SK-N-SH treated with all-trans-retinoic acid at 6 μM for 48 hours (cell line): ENCODE measurements around the gene DYRK1B.
"Not testable (repeated sequence)": the region's sequence is repeated elsewhere in the genome, so short reads cannot be mapped to it uniquely, and the experiment has no call there.

ENCODE experiments used
- ATAC-seq: fragments of 200-7000 bp; cut with Tn5 transposase; 3 replicates; pipeline ENCODE4 v1.9.1; 2020; ENCODE audit warnings: mild to moderate bottlenecking, moderate library complexity
- ARNTL ChIP-seq: fragments of 450-650 bp; formaldehyde crosslinking; IDR thresholded peaks from 2 replicates; pipeline ENCODE4 v1.5.0; 2020; ENCODE audit warnings: low read depth, mild to moderate bottlenecking, moderate library complexity, borderline replicate concordance
- BACH2 ChIP-seq: fragments of 250-450 bp; sonication (Bioruptor Pico); IDR thresholded peaks from 2 replicates; pipeline ENCODE4 v1.9.0; 2021; ENCODE audit warnings: mild to moderate bottlenecking, borderline replicate concordance
- CSDC2 ChIP-seq: fragments of 250-450 bp; sonication (Bioruptor Pico); IDR thresholded peaks from 2 replicates; pipeline ENCODE4 v1.5.0; 2020; ENCODE audit warnings: mild to moderate bottlenecking, moderate library complexity
- GLIS3 ChIP-seq: fragments of 250-450 bp; sonication (Bioruptor Pico); IDR thresholded peaks from 2 replicates; pipeline ENCODE4 v1.5.0; 2020; ENCODE audit warnings: mild to moderate bottlenecking, moderate library complexity
- OSR1 ChIP-seq: fragments of 250-450 bp; sonication (Bioruptor Pico); IDR thresholded peaks from 2 replicates; pipeline ENCODE4 v1.8.0; 2022; ENCODE audit warnings: moderate library complexity, mild to moderate bottlenecking, inconsistent platforms
- PPARA ChIP-seq: fragments of 250-450 bp; sonication (Bioruptor Pico); IDR thresholded peaks from 2 replicates; pipeline ENCODE4 v1.5.0; 2020; ENCODE audit warnings: mild to moderate bottlenecking, borderline replicate concordance
- RARB ChIP-seq: fragments of 250-450 bp; sonication (Bioruptor Pico); IDR thresholded peaks from 2 replicates; pipeline ENCODE4 v1.8.0; 2021; ENCODE audit warnings: mild to moderate bottlenecking, moderate library complexity
- SNAI2 ChIP-seq: fragments of 250-450 bp; sonication (Bioruptor Pico); IDR thresholded peaks from 2 replicates; pipeline ENCODE4 v1.5.0; 2020; ENCODE audit warnings: mild to moderate bottlenecking, moderate library complexity
- TCF4 ChIP-seq: fragments of 250-450 bp; sonication (Bioruptor Pico); IDR thresholded peaks from 2 replicates; pipeline ENCODE4 v1.8.0; 2021; ENCODE audit warnings: mild to moderate bottlenecking, moderate library complexity, borderline replicate concordance
- TOX ChIP-seq: fragments of 250-450 bp; sonication (Bioruptor Pico); IDR thresholded peaks from 2 replicates; pipeline ENCODE4 v1.8.0; 2021; ENCODE audit warnings: mild to moderate bottlenecking, moderate library complexity, borderline replicate concordance
- ZC3H10 ChIP-seq: fragments of 250-450 bp; sonication (Bioruptor Pico); IDR thresholded peaks from 2 replicates; pipeline ENCODE4 v1.5.1; 2021; ENCODE audit warnings: mild to moderate bottlenecking, moderate library complexity
- ZFP3 ChIP-seq: fragments of 250-450 bp; sonication (Bioruptor Pico); IDR thresholded peaks from 2 replicates; pipeline ENCODE4 v1.5.0; 2020; ENCODE audit warnings: mild to moderate bottlenecking, moderate library complexity
- ZNF565 ChIP-seq: fragments of 450-650 bp; formaldehyde crosslinking; conservative IDR thresholded peaks from 2 replicates; pipeline ENCODE4 v1.5.0; 2020; ENCODE audit warnings: low read depth, mild to moderate bottlenecking, moderate library complexity
- ZNF70 ChIP-seq: fragments of 450-650 bp; formaldehyde crosslinking; IDR thresholded peaks from 2 replicates; pipeline ENCODE4 v1.5.0; 2020; ENCODE audit warnings: mild to moderate bottlenecking, moderate library complexity
- ZNF8 ChIP-seq: fragments of 450-650 bp; formaldehyde crosslinking; IDR thresholded peaks from 2 replicates; pipeline ENCODE4 v1.5.0; 2020; ENCODE audit warnings: mild to moderate bottlenecking, moderate library complexity
- TF ChIP-seq, protein P1 (sequence below): fragments of 250-450 bp; sonication (Bioruptor Pico); IDR thresholded peaks from 2 replicates; pipeline ENCODE4 v1.8.0; 2020; ENCODE audit warnings: mild to moderate bottlenecking, moderate library complexity, borderline replicate concordance
- TF ChIP-seq, protein P2 (sequence below): fragments of 250-450 bp; sonication (Bioruptor Pico); IDR thresholded peaks from 2 replicates; pipeline ENCODE4 v1.8.0; 2021; ENCODE audit warnings: low read depth, mild to moderate bottlenecking, moderate library complexity, borderline replicate concordance
- TF ChIP-seq, protein P3 (sequence below): fragments of 250-450 bp; sonication (Bioruptor Pico); IDR thresholded peaks from 2 replicates; pipeline ENCODE4 v1.5.1; 2020; ENCODE audit warnings: low read depth, mild to moderate bottlenecking, moderate library complexity
- TF ChIP-seq, protein P4 (sequence below): fragments of 250-450 bp; sonication (Bioruptor Pico); IDR thresholded peaks from 2 replicates; pipeline ENCODE4 v1.5.1; 2021; ENCODE audit warnings: mild to moderate bottlenecking, moderate library complexity
- TF ChIP-seq, protein P5 (sequence below): fragments of 250-450 bp; sonication (Bioruptor Pico); IDR thresholded peaks from 2 replicates; pipeline ENCODE4 v1.5.0; 2020; ENCODE audit warnings: mild to moderate bottlenecking, moderate library complexity

DYRK1B gene

DNA sequence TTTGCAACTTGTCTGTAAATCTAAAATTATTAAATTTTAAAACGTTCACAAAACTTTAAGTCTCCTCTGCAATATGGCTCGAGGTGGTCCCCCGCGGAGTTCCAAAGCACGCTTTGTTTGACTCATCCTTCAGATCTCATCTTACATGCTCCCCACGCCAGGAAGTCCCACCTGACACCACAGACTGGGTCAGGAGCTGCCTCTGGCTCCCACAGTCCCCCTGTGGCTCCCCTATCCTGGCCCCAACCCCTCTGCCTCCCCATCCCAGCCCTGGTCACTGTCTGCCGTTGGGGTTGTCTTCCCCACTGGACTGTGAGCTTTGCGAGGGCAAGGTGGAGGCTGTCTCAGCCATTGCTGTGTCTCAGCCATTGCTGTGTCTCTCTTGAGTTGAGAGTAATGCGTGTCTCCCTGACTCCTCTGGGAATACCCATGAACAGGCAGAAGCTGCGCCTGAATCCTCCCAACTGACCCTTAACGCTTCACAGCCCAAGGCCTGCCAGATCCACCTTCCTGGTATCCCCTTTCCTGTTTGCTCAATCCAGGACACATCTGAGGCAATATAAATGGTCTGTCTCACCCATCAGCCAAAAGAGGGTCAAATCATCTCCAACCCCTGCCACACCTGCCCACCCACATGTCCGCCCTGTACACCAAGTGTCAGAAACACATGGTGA lies 15.9 kb downstream of the DYRK1B start:
- no peak for TF ChIP-seq GLIS3 (CRISPR knock-in tag)
- TF ChIP-seq BACH2 (CRISPR knock-in tag): no peak
- no peak for ATAC-seq

DNA sequence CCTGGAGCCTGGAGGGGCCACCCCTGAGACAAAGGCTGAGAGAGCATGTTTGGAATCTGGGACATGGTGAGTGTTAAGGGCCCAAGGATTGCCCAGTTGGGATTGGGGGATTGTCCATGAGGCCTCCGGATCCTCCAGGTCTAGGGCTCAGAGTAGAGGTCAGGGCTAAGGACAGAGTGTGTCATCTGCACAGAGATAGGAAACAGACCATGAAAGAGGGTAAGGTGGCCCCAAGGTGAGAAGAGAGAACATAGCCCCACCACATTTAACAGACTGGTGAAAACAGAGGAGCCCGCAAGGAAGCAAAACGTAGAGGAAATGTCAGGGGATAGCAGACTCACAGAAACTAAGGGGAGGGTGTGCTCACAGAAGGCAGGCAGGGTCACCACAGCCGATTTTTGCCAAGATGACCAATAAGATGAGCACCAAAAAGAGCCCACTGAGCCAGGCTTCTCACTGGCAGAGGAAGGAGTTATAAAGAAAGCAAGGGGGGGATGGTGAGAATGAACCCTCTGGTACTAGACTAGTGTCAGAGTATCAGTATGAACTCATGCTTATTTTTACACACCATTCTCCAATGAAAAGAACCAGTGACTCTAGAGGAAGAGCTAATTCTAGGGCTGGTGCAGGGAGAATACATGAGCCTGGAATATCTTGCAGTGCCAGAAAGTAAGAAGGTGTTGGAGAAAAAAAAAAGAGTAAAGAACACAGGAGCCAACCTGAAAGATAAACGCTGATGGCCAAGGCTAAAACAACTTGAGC lies 17.5 kb downstream of the DYRK1B start:
- ATAC-seq: no peak
- TF ChIP-seq OSR1 (CRISPR knock-in tag) (no peak), ZNF565 (no peak), PPARA (CRISPR knock-in tag) (no peak)
- TF ChIP-seq, protein P1, sequence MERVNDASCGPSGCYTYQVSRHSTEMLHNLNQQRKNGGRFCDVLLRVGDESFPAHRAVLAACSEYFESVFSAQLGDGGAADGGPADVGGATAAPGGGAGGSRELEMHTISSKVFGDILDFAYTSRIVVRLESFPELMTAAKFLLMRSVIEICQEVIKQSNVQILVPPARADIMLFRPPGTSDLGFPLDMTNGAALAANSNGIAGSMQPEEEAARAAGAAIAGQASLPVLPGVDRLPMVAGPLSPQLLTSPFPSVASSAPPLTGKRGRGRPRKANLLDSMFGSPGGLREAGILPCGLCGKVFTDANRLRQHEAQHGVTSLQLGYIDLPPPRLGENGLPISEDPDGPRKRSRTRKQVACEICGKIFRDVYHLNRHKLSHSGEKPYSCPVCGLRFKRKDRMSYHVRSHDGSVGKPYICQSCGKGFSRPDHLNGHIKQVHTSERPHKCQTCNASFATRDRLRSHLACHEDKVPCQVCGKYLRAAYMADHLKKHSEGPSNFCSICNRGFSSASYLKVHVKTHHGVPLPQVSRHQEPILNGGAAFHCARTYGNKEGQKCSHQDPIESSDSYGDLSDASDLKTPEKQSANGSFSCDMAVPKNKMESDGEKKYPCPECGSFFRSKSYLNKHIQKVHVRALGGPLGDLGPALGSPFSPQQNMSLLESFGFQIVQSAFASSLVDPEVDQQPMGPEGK: no peak
- TF ChIP-seq, protein P2, sequence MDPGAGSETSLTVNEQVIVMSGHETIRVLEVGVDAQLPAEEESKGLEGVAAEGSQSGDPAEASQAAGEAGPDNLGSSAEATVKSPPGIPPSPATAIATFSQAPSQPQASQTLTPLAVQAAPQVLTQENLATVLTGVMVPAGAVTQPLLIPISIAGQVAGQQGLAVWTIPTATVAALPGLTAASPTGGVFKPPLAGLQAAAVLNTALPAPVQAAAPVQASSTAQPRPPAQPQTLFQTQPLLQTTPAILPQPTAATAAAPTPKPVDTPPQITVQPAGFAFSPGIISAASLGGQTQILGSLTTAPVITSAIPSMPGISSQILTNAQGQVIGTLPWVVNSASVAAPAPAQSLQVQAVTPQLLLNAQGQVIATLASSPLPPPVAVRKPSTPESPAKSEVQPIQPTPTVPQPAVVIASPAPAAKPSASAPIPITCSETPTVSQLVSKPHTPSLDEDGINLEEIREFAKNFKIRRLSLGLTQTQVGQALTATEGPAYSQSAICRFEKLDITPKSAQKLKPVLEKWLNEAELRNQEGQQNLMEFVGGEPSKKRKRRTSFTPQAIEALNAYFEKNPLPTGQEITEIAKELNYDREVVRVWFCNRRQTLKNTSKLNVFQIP (CRISPR knock-in tag): no peak

DNA sequence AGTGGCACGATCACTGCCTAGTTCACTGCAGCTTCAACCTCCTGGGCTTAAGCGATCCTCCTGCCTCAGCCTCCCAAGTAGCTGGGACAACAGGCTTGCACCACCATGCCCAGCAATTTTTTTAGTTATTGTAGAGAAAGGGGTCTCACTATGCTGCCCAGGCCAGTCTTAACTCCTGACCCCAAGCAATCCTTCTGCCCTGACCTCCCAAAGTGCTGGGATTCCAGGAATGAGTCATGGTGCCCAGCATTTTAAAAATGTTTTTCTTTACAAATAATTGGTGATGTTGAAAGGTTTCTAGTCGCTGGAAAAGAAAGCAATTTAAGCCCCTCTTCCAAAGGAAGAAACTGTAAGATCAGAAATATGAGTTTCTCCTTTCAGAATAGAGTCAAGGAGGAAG lies 19.4 kb downstream of the DYRK1B start:
- no peak for ATAC-seq
- TF ChIP-seq, protein P1: no peak
- TF ChIP-seq TCF4 (no peak), ZC3H10 (CRISPR knock-in tag) (no peak), ZNF70 (CRISPR knock-in tag) (no peak), BACH2 (CRISPR knock-in tag) (no peak), GLIS3 (CRISPR knock-in tag) (no peak), CSDC2 (CRISPR knock-in tag) (no peak), ARNTL (CRISPR knock-in tag) (no peak), RARB (CRISPR knock-in tag) (no peak), TOX (no peak)
- TF ChIP-seq, protein P3, sequence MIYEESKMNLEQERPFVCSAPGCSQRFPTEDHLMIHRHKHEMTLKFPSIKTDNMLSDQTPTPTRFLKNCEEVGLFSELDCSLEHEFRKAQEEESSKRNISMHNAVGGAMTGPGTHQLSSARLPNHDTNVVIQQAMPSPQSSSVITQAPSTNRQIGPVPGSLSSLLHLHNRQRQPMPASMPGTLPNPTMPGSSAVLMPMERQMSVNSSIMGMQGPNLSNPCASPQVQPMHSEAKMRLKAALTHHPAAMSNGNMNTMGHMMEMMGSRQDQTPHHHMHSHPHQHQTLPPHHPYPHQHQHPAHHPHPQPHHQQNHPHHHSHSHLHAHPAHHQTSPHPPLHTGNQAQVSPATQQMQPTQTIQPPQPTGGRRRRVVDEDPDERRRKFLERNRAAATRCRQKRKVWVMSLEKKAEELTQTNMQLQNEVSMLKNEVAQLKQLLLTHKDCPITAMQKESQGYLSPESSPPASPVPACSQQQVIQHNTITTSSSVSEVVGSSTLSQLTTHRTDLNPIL: no peak
- TF ChIP-seq, protein P4, sequence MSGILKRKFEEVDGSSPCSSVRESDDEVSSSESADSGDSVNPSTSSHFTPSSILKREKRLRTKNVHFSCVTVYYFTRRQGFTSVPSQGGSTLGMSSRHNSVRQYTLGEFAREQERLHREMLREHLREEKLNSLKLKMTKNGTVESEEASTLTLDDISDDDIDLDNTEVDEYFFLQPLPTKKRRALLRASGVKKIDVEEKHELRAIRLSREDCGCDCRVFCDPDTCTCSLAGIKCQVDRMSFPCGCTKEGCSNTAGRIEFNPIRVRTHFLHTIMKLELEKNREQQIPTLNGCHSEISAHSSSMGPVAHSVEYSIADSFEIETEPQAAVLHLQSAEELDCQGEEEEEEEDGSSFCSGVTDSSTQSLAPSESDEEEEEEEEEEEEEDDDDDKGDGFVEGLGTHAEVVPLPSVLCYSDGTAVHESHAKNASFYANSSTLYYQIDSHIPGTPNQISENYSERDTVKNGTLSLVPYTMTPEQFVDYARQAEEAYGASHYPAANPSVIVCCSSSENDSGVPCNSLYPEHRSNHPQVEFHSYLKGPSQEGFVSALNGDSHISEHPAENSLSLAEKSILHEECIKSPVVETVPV (CRISPR knock-in tag): no peak

DNA sequence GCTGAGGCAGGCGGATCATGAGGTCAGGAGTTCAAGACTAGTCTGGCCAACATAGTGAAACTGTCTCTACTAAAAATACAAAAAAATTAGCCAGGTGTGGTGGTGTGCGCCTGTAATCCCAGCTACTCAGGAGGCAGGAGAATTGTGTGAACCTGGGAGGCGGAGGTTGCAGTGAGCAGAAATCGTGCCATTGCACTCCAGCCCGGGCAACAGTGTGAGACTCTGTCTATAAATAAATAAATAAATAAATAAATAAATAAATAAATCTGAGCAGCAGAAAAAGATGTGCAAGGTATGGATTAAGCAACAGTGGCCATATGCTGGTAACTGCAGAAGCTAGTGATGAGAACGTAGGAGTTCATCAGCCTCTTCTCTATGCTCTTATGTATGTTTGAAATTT lies 19.9 kb downstream of the DYRK1B start:
- ATAC-seq: not testable (repeated sequence)

GRCh38 chr19:39813264-39813993 lies 20.5 kb downstream of the DYRK1B start:
- ATAC-seq: no peak
- no peak for TF ChIP-seq RARB (CRISPR knock-in tag)
- TF ChIP-seq, protein P5, sequence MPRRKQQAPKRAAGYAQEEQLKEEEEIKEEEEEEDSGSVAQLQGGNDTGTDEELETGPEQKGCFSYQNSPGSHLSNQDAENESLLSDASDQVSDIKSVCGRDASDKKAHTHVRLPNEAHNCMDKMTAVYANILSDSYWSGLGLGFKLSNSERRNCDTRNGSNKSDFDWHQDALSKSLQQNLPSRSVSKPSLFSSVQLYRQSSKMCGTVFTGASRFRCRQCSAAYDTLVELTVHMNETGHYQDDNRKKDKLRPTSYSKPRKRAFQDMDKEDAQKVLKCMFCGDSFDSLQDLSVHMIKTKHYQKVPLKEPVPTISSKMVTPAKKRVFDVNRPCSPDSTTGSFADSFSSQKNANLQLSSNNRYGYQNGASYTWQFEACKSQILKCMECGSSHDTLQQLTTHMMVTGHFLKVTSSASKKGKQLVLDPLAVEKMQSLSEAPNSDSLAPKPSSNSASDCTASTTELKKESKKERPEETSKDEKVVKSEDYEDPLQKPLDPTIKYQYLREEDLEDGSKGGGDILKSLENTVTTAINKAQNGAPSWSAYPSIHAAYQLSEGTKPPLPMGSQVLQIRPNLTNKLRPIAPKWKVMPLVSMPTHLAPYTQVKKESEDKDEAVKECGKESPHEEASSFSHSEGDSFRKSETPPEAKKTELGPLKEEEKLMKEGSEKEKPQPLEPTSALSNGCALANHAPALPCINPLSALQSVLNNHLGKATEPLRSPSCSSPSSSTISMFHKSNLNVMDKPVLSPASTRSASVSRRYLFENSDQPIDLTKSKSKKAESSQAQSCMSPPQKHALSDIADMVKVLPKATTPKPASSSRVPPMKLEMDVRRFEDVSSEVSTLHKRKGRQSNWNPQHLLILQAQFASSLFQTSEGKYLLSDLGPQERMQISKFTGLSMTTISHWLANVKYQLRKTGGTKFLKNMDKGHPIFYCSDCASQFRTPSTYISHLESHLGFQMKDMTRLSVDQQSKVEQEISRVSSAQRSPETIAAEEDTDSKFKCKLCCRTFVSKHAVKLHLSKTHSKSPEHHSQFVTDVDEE (CRISPR knock-in tag): no peak
- no peak for TF ChIP-seq GLIS3 (CRISPR knock-in tag)
- TF ChIP-seq ZNF70 (CRISPR knock-in tag): no peak
- no peak for TF ChIP-seq ZFP3
- TF ChIP-seq, protein P3: no peak
- no peak for TF ChIP-seq ARNTL (CRISPR knock-in tag)
- TF ChIP-seq ZNF8: no peak
- TF ChIP-seq OSR1 (CRISPR knock-in tag): no peak
- no peak for TF ChIP-seq SNAI2 (CRISPR knock-in tag)
- no peak for TF ChIP-seq ZNF565
